OCI-LY7 (cell line): Measurements from ENCODE around the gene ME1. TPM values are rescaled to one million over a fixed set of nuclear protein-coding genes. Genes with fewer than 3 reads are reported as not detected.
"Not testable (repeated sequence)": the region's sequence is repeated elsewhere in the genome, so short reads cannot be mapped to it uniquely, and the experiment has no call there.

Experiments
- BruUV-seq: library from RNA; stranded (reverse); fragments of 400-500 nt; replicated peaks from 2 replicates; lab custom pipeline; 2021; lab: Mats Ljungman, UMichigan
- CTCF ChIA-PET: fragments of 300-600 bp; sonication (Branson Sonifier 250); formaldehyde crosslinking; loops from one replicate; lab custom pipeline; 2022; ENCODE audit warnings: antibody characterized with exemption; ENCODE audit not compliant: unreplicated experiment; lab: Charles Lee
- POLR2A ChIA-PET: fragments of 300-600 bp; sonication (Branson Sonifier 250); formaldehyde crosslinking; loops from one replicate; lab custom pipeline; 2022; ENCODE audit warnings: antibody characterized with exemption; lab: Charles Lee
- DNase-seq: peaks from one replicate; pipeline ENCODE4 v3.0.0-alpha.2; 2015; ENCODE audit warnings: low spot score
- H2AFZ ChIP-seq: fragments of 200-600 bp; sonication (generic), shearing (Covaris generic); 2 replicates; pipeline ENCODE4 v1.6.1; 2014; ENCODE audit warnings: mild to moderate bottlenecking, antibody characterized with exemption, low read length, moderate library complexity
- H3K27ac ChIP-seq: fragments of 200-600 bp; sonication (generic); 2 replicates; pipeline ENCODE4 v1.5.1; 2014; ENCODE audit warnings: mixed run types, low read depth, mild to moderate bottlenecking, moderate library complexity, low read length, inconsistent platforms; ENCODE audit not compliant: poor library complexity, severe bottlenecking
- H3K36me3 ChIP-seq: fragments of 200-600 bp; sonication (generic); 2 replicates; pipeline ENCODE4 v1.6.1; 2014; ENCODE audit warnings: mild to moderate bottlenecking, antibody characterized with exemption, low read length, moderate library complexity, mixed read lengths; ENCODE audit not compliant: insufficient read depth
- H3K4me1 ChIP-seq: fragments of 200-600 bp; sonication (generic); 2 replicates; pipeline ENCODE4 v1.5.1; 2014; ENCODE audit warnings: mild to moderate bottlenecking, low read length; ENCODE audit not compliant: insufficient read depth, poor library complexity, severe bottlenecking
- H3K4me2 ChIP-seq: fragments of 200-600 bp; sonication (generic); 2 replicates; pipeline ENCODE4 v1.6.1; 2014; ENCODE audit warnings: mild to moderate bottlenecking, low read length
- H3K4me3 ChIP-seq: fragments of 200-600 bp; sonication (generic); 2 replicates; pipeline ENCODE4 v1.5.1; 2014; ENCODE audit warnings: mild to moderate bottlenecking, low read depth, low read length; ENCODE audit not compliant: poor library complexity, severe bottlenecking
- H3K79me2 ChIP-seq: fragments of 200-600 bp; sonication (generic); 2 replicates; pipeline ENCODE4 v1.6.1; 2016; ENCODE audit warnings: low read depth, mild to moderate bottlenecking, low read length, moderate library complexity, mixed read lengths; ENCODE audit not compliant: insufficient read depth
- H3K9me2 ChIP-seq: fragments of 200-600 bp; sonication (generic); 2 replicates; pipeline ENCODE4 v1.6.1; 2016; ENCODE audit warnings: mild to moderate bottlenecking, low read length, mixed read lengths; ENCODE audit not compliant: insufficient read depth
- H3K9me3 ChIP-seq: fragments of 200-600 bp; sonication (generic); 2 replicates; pipeline ENCODE4 v1.6.1; 2014; ENCODE audit warnings: mild to moderate bottlenecking, mixed run types, low read length, mixed read lengths
- H4K20me1 ChIP-seq: fragments of 200-600 bp; sonication (generic); 2 replicates; pipeline ENCODE4 v1.6.1; 2014; ENCODE audit warnings: mild to moderate bottlenecking, antibody characterized with exemption, low read length, moderate library complexity, mixed read lengths; ENCODE audit not compliant: insufficient read depth
- CTCF ChIP-seq: fragments of 200-600 bp; sonication (generic); conservative IDR thresholded peaks from 2 replicates; pipeline ENCODE4 v1.5.1; 2014; ENCODE audit warnings: mild to moderate bottlenecking, antibody characterized with exemption, low read length, moderate library complexity, mixed read lengths
- EZH2phosphoT487 ChIP-seq: fragments of 200-600 bp; sonication (generic); IDR thresholded peaks from 2 replicates; pipeline ENCODE4 v1.6.1; 2018; ENCODE audit warnings: low read depth, borderline replicate concordance, mild to moderate bottlenecking, mixed run types, antibody characterized with exemption, low read length, moderate library complexity, mixed read lengths
- intact Hi-C: fragments of 100-400 bp; cut with micrococcal nuclease; formaldehyde crosslinking; loops from one replicate; pipeline ENCODE4 v1.10.0; 2022; ENCODE audit not compliant: unreplicated experiment
- total RNA-seq, 2 experiments: library from RNA; depleted of rRNA in 1 of 2; stranded (reverse); fragments of >200 nt in 1 of 2; shearing (Covaris generic) in 1 of 2; gene quantifications; 2 replicates each; pipeline ENCODE4 v1.2.3, GENCODE V29; 2014 to 2022

Gene ME1
- total RNA-seq, 2 experiments from 2014 or later = not detected

GRCh38 chr6:83459663-83460062, 28.8 kb upstream of the ME1 start:
- Histone ChIP-seq H3K9me3 (no peaks in the 10 kb centered on the region), H3K36me3 (no peaks in the 10 kb centered on the region), H3K4me3 (no peak overlapping the region), H3K4me1 (no peaks in the 10 kb centered on the region), H3K79me2 (no peaks in the 10 kb centered on the region), H3K27ac (no peak overlapping the region), H3K4me2 (no peak overlapping the region), H4K20me1 (no peaks in the 10 kb centered on the region), H2AFZ (no peak overlapping the region), H3K9me2 (no peaks in the 10 kb centered on the region)
- intact Hi-C loops = no loop called here
- no peak for DNase-seq
- TF ChIP-seq EZH2phosphoT487 (no peak), CTCF (no peak)
- POLR2A ChIA-PET = interaction anchor here (0.7 kb wide), 2 partner anchors 11 to 1135 kb away, joined by 3 to 5 read pairs; no protein-coding TSS in a partner anchor
- CTCF ChIA-PET = no interaction called here
- no TSS peak for BruUV-seq

GRCh38 chr6:83450015-83450414, 19.2 kb upstream of the ME1 start:
- POLR2A ChIA-PET = interaction anchor here (0.7 kb wide), 1 partner anchor 450 kb away, joined by 3 read pairs; no protein-coding TSS in a partner anchor
- H3K36me3 ChIP-seq, H3K4me1 ChIP-seq, H3K4me3 ChIP-seq, H3K27ac ChIP-seq, CTCF ChIA-PET, H3K79me2 ChIP-seq, intact Hi-C loops, DNase-seq, H2AFZ ChIP-seq, H3K9me2 ChIP-seq, H3K9me3 ChIP-seq, BruUV-seq, H4K20me1 ChIP-seq, H3K4me2 ChIP-seq: not testable (repeated sequence)

GRCh38 chr6:83444086-83444699, 13.3 kb upstream of the ME1 start:
- H3K4me3 ChIP-seq, intact Hi-C loops, CTCF ChIA-PET, H3K4me2 ChIP-seq, H3K36me3 ChIP-seq, H3K27ac ChIP-seq, BruUV-seq, H4K20me1 ChIP-seq, H2AFZ ChIP-seq, H3K9me2 ChIP-seq, POLR2A ChIA-PET, H3K9me3 ChIP-seq, H3K4me1 ChIP-seq, DNase-seq, H3K79me2 ChIP-seq: not testable (repeated sequence)

- ChIA-PET CTCF (no interaction called here), POLR2A (no interaction called here)
- no peak for TF ChIP-seq CTCF
- no peak for TF ChIP-seq EZH2phosphoT487
- no peaks in the 10 kb centered on the region for H3K9me3 ChIP-seq
- BruUV-seq = no TSS peak
- H3K27ac ChIP-seq = no peak overlapping the region
- no peaks in the 10 kb centered on the region for H3K9me2 ChIP-seq
- no peak overlapping the region for H2AFZ ChIP-seq
- intact Hi-C loops = no loop called here
- no peaks in the 10 kb centered on the region for H3K36me3 ChIP-seq
- H3K4me3 ChIP-seq = no peak overlapping the region
- no peaks in the 10 kb centered on the region for H4K20me1 ChIP-seq
- no peaks in the 10 kb centered on the region for H3K79me2 ChIP-seq
- no peak overlapping the region for H3K4me2 ChIP-seq
- no peak for DNase-seq
- no peaks in the 10 kb centered on the region for H3K4me1 ChIP-seq
Measured at GRCh38 chr6:83443516-83443915, 12.7 kb upstream of the ME1 start.
